AG10803 (cell line): Measurements from ENCODE around the gene KRT83.

Source experiments
- DNase-seq: peaks from one replicate; pipeline ENCODE4 v3.0.0; 2010; ENCODE audit warnings: low read depth
- H3K4me3 ChIP-seq: 2 replicates; pipeline ENCODE4 v1.5.1; 2011; ENCODE audit warnings: mild to moderate bottlenecking, low read length, control low read depth
- CTCF ChIP-seq: conservative IDR thresholded peaks from 2 replicates; pipeline ENCODE4 v1.5.1; 2011; ENCODE audit warnings: mild to moderate bottlenecking, low read length, control low read depth, inconsistent platforms

Gene KRT83

GRCh38 chr12:52364901-52365489, 43.8 kb upstream of the KRT83 start:
- no peak for DNase-seq
- no peak for TF ChIP-seq CTCF
- H3K4me3 ChIP-seq, result no peak overlapping the region

- DNase-seq, result no peak
- no peak overlapping the region for H3K4me3 ChIP-seq
- TF ChIP-seq CTCF, result no peak
These were observed 42.9 kb upstream of the KRT83 start for GRCh38 chr12:52364061-52364460.

DNA sequence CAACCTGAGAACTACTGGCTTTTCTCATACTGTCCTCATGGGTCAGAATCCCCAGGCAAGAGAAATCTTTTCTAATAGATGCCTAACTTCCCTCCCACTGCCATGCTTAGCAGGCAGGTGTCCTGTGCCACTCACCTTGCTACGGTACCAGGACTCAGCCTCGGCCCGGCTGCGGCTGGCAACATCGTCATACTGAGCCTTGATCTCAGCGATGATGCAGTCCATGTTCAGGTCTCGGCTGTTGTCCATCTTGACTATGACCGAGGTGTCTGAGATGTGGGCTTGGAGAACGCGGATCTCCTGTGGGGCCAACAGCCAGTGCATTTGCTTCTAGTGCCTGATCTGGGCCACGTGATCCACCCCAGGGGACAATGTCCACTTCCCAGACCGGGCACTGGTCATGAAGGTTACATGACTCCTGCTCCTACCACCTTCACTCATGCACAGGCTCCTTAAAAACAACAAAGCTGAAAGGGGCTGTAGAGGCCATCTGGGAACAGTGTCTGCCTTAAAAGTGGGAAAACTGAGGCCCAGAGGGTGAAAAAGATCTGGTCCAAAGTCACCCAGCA, 42.0 kb upstream of the KRT83 start:
- DNase-seq, result no peak
- TF ChIP-seq CTCF, result no peak
- H3K4me3 ChIP-seq, result no peak overlapping the region

DNA sequence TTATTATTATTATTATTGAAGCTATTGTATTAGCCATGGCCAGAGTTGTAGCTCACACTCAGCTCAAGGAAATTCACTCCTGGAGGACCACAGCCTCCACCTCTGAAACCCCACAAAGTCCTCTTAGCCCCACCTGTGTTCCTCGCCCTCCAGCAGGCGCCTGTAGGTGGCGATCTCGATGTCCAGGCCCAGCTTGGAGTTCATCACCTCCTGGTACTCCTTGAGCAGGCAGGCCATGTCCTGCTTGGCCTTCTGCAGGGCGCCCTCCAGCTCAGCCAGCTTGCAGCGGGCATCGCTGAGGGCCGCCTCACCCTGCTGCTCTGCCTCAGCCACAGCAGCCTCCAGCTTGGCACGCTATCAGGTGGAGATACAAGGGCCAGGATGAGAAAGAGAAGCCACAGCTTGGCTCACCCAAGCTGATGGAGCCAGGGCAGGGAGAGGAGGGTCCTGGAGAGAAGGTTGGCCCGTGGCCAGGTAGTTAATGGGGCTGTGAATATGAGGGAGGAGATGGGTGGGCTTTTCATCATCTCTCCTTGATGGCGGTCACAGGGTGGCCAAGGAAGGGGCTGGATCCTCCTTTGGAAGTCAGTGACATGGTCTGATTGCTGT, 41.0 kb upstream of the KRT83 start:
- no peak for DNase-seq
- no peak overlapping the region for H3K4me3 ChIP-seq
- no peak for TF ChIP-seq CTCF

GRCh38 chr12:52361553-52361952, 40.4 kb upstream of the KRT83 start:
- TF ChIP-seq CTCF, result no peak
- no peak overlapping the region for H3K4me3 ChIP-seq
- DNase-seq, result no peak

DNA sequence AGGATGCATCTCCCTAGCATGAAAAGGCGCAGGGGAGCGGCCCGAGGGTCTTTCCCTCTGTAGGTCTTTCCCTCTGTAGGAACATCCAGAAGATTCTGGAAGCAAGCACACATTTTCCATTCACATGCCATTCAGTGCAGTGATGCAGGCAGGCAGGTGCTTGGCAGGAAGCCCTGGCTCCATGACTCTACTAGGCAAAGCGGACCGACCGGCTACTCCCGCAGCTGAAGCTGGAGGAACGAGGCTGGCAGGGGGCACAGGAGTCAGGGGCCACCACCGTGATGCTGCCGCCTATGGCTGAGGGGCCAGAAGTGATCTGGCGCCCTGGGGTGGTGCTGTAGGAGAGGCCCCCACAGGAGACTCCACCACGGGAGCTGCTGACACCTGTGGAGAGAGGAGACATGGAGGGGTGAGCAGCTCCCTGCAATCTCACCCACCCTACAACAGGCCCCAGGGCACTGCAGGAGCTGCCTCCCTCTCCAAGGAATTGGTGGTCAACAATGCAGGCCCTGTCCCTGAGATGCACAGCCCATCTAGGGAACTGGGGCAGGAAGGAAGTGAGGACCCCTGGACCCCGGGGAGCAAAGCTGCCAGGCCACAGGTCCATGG, 39.6 kb upstream of the KRT83 start:
- DNase-seq, result no peak
- no peak overlapping the region for H3K4me3 ChIP-seq
- TF ChIP-seq CTCF, result no peak
